IPS DF 4.7 (cell line): ENCODE measurements around the gene GNB1.
"Not testable (repeated sequence)": the region's sequence is repeated elsewhere in the genome, so short reads cannot be mapped to it uniquely, and the experiment has no call there.

Source experiments
- DNase-seq: peaks from one replicate; pipeline ENCODE4 v3.0.0-alpha.2; 2013; ENCODE audit warnings: low spot score; ENCODE audit errors: extremely low read depth

Gene GNB1

DNA sequence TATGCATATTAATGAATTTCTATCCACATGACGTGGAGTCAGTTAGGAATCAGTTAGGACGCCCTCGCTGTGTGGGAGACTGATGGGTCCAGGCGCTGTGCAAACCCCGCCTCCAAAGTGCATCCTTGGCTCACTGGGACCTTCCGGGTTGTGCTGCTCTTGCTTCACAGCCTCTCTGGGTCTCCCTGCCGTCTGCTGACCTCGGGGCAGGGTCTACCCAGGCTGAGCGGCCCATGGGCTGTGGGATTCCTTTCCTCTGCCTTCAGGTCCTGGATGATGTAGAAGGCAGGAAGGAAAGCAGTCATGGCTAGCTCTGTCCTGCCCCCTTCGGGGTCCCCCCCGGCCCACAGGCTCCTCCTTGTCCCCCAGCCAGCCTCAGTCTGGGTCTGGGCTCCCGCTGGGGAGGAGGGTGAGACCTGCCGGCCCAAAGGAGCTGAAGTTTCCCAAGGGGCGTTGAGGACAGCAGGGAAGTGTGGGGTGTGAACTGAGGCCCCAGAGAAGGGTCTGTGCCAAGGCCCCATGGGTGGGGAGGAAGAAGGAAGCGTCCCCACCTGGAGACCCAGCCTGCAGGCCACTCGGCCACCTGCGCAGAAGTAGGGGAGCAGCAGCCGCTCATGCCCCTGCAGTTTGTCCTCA is 142.1 kb downstream of the GNB1 start:
- DNase-seq = no peak

GRCh38 chr1:1746566-1746909 is 144.3 kb downstream of the GNB1 start:
- DNase-seq = not testable (repeated sequence)

DNA sequence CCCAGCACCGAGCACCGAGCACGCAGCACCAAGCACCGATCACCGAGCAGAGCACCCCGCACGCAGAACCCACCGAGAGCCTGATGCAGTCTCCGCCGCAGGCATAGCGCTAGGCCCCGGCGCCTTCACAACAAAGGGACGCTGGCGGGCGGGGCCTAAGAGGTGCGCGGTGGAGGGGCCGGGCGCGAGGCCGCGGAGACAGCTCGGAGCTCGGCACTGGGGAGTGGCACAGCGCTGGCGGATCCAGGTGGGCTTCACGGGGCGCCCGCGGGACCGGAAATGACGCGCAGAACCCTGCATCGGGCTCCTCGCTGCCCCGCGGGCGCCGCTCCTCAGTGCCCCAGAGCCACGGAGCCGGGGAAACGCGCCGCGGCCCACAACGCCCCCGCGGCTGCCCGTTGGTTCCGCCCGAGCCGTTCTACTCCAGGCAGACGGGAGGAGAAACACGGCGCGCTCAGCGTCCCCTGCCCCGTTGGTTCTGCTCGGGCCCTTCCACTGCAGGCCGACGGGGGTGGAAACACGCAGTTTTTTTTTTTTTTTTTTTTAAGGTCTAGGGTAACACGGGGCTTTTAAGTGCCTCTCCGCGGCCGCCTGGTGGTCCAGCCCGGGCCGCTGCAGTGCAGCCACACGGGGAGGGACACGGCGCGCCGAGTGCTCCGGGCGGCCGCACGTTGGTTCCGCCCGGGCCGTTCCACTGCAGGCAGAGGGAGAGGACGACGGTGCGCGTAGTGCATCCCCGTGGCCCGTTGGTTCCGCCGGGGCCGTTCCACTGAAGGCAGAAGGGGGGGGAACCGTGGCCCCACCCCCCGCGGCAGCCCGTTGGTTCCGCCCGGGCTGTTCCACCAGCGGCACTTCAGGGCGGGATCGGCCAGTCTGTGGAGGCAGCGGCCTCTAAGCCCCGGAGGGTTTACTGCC is 145.0 kb downstream of the GNB1 start:
- not testable (repeated sequence) for DNase-seq

DNA sequence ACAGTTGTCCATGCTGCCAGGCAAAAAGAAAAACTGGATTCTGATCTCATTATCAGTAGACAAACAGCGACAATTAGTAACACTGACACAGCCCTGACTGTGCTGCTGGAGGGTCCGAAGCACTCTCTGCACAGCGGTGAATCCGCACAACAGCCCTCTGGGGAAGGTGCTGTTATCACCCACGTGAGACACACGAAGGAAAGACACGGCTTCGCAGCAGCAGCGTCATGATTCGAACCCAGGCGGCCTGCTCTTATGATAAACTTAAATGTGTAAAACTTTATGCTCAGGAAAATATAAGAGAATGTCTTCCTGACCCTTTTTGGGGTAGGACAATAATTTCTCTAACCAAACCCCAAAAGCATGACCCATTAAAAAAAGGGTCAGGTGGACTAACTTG is 148.4 kb downstream of the GNB1 start:
- not testable (repeated sequence) for DNase-seq

DNA sequence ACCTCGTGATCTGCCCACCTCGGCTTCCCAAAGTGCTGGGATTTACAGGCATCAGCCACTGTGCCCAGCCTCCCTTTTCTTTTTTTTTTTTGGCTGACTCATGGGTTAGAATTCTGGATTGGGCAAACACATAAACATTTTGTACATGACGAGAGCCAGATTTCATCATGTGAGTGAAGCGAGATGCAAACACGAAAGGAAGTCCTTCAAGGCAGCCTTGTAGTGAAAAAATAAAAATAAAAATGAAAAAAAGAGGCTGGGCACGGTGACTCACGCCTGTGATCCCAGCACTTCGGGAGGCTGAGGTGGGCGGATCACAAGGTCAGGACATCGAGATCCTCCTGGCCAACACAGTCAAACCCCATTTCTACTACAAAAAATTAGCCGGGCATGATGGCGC is 149.9 kb downstream of the GNB1 start:
- not testable (repeated sequence) for DNase-seq

- DNase-seq = not testable (repeated sequence)
Observed at GRCh38 chr1:1738799-1739337, 152.0 kb downstream of the GNB1 start.

- not testable (repeated sequence) for DNase-seq
Observed at GRCh38 chr1:1737675-1738590, 153.0 kb downstream of the GNB1 start.
